Stimulated activated CD4-positive, alpha-beta T cell treated with anti-CD3 and anti-CD28 coated beads, Interleukin-2, amount 100 ng/mL, for 24 hours (primary cell): ENCODE measurements around the gene CD80.
"Not testable (repeated sequence)": the region's sequence is repeated elsewhere in the genome, so short reads cannot be mapped to it uniquely, and the experiment has no call there.

ENCODE experiments used
- DNase-seq, 2 donors: peaks; one replicate each; pipeline ENCODE4 v3.0.0-alpha.2; 2020

Gene CD80

DNA sequence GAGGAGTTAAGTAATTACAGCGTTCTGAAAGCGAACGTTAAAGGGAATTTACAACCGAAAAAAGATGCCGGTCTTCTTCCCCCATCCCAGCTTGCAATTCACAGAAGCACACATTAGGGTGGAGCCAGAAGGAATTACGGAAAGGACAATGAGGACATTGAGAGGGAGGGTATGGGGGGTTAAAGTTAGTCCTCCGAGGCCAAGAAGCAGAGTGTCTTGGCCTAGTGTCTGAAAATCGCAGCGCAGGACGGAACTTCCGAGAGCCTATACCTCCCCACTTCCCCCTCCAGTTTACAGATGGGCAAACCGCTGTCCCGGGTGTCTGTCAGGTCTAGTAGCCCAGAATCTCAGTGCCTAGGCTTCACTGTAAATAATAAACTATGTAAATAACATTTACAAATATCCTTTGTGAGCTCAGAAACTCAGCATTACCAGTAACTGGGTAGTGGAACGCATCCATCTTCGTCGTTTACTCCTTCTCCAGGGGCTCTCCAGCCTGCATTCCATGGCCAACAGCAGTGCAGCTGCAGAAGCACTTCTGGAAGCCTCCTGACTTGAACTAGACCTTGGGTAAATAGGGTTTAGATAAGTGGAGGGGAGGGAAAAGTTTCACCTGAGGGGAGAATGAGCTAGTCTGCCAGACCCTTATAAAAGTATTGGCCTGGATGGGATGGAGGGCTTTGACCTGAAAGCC lies 20.8 kb upstream of the CD80 start:
- DNase-seq = peak in 1 of 2 donors; percentile 11

DNA sequence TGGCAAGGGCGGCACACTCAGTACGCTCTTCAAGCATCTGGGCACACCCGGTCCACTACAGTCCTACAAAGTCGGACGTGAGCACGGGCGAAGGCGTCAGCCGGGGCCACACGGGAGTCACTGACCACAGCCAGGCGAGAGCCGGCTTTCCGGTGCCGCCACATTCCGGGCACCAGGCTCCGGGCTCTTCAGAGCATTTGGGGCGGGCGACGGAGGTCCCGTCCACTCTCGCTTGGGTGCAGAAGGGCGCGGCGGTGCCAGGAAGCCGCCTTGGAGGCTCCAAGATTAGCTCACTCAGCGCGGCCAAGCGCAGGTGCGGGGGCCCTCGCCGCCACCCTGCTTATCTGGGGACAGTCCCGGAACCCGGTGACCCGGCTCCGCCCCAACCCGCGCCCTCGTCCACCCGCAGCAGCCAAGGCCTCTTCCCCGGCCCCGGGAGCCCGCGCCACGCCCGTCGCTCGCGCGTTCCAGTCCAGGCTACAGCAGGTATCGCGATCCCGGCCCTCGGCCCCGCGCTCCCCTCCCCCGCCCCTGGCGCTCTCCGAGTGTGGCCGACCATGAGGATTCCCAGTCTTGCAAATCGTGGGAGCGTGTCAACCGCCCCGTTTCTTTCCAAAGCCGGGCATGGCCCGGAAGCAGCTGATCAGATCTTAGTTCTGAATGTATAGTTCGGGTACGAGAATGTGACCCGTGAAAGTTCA lies 20.1 kb upstream of the CD80 start, which contains the start of gene ADPRH:
Gene ADPRH, plus strand, starts transcription at position 127 of the 701 bp plus-strand sequence. CDS start 2,678 bp downstream, outside the sequence.
- peak; percentile 58 to 71 for DNase-seq

DNA sequence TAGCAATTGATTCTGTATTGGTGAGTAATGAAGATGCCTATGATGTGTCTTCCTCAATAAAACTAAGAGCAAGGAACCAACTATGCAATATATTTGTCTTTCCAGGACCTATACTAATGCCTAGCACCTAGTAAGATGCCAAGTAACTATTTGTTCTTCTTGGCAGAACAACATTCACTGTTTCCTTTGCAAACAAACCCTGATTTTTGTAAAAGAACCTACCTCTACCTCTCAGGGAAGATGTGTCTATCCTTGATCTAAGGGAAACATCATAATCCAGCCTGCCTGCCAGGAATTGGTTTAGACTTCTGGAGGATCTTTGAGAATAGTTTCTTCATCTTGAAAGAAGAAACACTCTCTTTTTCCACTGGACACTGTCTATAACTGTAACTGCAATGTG lies 16.1 kb upstream of the CD80 start:
- DNase-seq = no peak

DNA sequence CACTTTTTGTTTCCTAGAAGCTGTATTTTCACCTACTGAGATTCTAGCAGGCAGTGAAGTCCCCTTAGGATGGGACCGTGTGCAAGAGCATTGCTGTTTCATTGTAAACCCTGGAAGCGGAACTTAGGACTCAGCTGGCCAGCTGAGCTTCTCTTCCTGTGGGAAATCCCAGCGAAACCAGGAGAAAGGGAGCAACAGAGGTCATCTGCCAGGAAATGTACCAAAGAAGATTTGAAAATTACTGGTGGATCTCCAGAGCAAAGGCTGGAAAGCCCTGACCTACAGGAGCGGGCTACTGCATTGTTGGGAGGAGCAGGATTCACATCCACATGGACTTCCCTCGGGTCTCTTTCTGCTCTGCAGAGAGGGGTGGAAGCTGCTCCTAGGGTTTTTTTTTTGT lies 12.3 kb upstream of the CD80 start:
- DNase-seq = no peak

DNA sequence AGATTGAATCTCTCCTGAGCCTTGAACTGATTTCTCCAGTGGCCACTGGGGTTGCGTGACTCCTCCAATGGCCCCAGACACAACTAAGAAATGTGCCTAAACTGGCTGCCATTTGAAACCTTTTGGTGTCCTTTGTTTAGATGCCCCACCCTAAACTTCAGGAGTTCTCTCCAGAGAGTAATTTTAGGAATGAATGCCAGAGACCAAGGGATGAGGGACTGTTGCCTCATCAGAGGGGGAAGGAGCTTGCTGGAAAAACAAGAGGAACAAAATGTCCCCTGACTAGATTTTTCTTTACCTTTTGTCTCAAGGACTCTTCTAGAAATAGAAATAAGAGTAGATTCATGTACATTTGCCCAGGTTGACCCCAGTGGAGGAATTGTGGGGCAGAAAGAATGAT lies 11.8 kb upstream of the CD80 start:
- DNase-seq = no peak

DNA sequence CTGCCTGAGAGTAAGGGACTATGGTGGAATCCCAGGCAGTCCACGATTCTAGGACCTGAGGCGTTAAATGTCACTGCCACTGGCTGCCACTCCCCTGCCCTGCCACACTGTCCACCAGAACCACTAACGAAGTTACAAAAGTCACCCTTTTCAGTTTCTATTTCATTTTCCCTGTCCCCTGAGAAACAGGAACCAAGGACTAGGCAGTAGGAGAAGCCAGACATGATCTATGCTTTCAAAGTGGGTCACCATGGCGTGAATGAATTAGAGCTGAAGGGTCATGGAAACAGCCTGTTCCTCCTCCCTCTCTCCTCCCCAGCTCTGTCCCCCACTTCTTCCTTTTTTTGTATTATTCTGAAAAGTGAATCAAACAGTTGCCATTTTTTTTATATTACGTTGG lies 10.8 kb upstream of the CD80 start:
- DNase-seq = no peak

DNA sequence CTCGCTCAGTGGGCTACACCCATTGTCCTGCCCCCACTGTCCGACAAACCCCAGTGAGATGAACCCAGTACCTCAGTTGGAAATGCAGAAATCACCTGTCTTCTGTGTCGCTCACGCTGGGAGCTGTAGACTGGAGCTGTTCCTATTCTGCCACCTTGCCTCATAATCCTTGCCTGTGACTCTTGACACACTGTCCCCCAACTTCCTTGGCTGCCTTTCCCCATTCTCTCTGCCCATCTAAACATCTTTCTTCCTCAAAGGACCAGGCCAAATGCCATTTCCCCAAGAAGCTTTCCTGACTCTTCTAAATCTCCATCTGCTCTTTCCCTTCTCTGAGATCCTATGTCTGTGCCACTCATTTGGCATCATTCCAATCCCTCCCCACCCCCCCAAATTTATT lies 9.7 kb upstream of the CD80 start:
- DNase-seq = no peak

DNA sequence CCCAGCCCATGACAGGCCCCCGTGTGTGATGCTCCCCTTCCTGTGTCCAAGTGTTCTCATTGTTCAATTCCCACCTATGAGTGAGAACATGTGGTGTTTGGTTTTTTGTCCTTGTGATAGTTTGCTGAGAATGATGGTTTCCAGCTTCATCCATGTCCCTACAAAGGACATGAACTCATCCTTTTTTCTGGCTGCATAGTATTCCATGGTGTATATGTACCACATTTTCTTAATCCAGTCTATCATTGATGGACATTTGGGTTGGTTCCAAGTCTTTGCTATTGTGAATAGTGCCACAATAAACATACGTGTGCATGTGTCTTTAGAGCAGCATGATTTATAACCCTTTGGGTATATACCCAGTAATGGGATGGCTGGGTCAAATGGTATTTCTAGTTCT lies 3.9 kb upstream of the CD80 start:
- not testable (repeated sequence) for DNase-seq

DNA sequence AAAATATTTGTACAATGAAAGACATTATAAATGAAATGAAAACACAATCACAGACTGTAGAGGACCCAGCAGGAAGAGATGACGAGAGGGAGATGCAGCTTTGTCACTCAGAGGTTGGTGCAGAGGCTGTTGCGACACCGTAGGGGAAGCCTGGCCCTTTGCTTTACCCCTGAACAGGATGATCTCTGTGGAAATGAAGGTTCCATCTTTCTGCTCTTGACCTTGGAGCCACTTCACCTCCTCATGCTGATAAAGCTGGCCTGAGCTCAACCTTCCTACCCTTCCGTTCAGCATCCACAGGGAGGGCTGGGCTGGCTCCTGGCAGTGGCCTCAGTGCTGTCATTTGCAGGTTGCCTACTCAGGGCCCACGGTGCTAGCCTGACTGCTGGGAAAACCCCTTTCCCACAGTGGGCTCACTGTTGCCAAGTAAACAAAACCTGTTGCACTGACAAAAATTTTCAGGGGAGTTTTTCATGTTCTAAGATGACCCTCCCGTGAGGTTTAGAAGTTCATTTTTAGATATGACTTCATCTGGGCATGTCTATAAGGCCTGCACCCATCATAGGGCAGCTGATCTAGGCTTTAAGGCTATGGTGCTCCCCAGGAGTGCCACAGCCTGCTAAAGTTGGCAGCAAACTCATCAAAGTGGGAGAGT lies 3.0 kb upstream of the CD80 start:
- DNase-seq = peak; percentile 21 to 43

DNA sequence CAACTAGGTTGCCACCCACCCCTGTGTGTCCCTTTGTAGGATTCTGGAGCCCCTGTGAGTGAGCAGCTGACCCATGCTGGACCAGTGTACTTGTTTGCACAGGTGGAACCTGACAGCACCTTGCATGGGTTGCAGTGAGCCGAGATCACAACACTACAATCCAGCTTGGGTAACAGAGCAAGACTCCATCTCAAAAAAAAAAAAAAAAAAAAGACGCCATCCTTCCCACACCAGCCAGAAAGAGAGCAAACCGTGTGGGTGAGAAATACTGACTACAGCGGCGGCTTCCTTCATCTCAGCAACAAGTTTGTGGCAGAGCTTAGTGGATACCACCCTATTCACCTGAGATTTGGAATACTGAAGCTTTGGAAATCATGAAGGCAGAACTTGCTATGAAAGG lies 746 bp upstream of the CD80 start:
- DNase-seq = no peak

DNA sequence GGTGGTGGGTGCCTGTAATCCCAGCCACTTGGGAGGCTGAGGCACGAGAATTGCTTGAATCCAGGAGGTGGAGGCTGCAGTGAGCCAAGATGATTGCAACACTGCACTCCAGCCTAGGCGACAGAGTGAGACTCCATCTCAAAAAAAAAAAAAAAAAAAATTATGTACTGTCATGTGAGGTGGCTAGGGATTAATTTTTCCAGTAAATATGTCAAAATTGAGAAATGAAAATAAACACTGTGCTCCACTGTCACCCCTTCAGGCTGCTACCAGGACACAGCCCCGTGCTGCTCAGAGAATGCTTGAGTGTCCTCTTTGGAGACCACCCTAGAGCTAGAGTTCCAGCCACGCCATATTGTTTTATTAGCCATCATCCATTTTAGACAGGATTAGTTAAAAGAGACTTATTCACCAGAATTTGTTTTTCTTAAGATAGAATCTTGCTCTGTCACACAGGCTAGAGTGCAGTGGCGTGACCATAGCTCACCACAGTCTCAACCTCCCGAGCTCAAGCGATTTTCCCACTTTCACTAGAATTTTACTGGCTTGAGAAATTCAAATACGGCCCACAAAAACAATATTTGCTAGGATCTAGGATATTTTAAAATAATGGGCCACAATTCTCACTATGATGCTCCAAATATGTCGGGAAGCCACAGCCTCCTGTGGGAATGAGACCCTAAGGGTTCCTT lies 642 bp downstream of the CD80 start:
- DNase-seq = no peak

DNA sequence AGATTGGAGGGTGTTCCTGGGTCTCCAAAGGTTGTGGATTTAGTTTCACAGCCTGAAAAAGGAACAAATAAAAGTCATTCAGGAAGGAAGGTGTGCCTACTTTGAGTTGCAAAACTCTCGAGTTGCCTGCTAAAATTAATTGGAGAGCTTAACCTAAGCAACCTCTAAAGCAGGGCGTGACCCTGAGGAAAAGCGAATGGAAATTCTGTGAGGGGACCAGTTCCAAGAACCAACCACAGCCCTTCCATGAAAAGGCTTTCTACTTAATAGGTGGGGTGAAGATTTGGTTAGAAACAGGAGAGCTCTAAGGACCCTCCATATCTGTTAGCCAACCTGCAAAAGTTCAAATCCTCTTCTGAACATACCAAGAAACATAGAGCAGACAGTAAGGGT lies 1.5 kb downstream of the CD80 start:
- DNase-seq = no peak

DNA sequence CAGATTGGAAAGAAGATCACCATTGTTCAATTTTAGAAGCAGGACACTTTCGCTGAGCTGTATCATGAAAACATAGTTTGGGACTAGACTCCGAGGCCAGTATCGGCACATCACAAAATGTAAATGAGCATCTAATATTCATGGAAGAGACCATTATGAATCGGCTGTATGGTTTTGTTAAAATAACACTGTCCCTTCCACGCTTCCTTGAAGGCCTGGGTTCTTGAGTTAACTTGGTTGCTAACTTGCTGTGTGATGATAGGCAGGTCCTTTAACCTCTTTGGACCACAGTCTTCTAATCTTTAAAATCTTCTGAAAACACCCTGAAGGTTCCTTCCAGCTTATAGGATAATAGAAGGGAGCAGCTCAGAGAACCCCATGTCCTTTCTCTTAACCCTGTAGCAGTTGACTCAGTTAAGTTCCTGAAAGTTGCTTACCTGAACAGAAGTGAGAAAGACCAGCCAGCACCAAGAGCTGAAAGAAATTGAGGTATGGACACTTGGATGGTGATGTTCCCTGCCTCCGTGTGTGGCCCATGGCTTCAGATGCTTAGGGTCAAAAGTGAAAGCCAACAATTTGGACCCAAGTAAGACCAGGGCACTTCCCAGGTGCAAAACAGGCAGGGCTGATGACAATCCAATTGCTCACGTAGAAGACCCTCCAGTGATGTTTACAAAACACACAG lies 2.1 kb downstream of the CD80 start:
- DNase-seq = no peak

DNA sequence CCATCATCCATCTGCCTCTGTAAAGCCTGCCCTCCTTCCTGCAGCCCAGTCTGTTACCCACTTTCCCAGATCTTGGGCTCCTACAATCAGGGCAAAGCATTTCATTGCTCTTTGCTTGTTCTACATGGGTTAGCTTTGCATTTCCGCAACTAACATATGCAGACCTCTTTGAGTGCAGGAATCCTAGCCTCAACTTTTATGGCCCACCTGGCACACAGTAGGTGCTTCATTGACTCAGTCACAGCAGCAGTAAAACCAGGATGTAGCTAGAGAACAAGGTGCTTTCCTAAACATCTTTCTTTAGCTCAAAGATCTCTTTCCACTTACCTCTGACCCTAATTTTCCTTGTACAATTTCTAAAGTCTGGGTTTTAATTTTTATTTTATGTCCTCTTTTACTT lies 3.5 kb downstream of the CD80 start:
- DNase-seq = no peak

DNA sequence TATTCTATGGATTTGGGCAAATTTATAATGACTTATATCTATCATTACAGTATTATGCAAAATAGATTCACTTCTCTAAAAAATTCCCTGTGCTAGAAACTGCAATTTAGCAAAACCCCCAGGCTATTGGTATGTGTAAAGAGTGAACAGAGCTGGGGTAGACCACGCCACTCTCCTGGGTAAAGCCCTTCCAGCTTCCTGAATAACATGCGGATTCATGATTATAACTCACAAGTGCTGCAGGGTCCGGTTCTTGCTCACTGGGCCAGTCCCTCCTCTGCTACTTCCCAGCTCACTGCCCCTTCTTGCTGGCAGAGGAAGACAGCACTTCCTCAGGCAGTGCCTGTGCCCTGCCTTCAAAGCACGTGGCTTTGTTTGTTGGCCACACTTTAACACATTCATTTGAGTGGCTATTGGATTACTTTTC lies 4.1 kb downstream of the CD80 start:
- DNase-seq = no peak

DNA sequence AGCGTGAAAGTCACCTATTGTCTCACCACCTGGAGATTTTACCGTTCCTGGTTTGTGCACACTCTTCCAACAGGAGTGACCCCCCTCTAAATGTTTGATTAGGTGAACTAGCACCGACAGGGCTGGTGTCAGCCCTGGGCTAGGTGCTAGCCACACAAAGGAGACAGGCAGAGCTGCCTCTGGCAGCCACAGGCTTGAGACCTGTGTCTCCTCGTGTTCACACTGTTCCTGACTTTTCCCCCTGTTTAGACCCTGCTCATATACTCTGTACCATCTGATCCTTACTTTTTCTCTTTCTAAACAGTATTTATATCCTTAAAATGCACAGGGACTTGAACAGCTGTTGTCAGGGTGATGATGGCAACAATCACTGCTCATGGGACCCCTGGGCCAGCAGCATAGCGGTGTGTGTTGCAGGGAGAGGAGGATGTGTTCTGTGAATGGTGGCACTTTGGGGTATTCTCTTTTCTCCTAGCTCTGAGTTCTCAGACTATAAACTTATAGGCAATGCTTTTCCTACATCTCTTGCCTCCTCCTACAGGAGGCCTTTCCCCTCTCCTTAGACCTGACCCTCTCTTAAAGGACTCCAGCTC lies 5.5 kb downstream of the CD80 start:
- no peak for DNase-seq

DNA sequence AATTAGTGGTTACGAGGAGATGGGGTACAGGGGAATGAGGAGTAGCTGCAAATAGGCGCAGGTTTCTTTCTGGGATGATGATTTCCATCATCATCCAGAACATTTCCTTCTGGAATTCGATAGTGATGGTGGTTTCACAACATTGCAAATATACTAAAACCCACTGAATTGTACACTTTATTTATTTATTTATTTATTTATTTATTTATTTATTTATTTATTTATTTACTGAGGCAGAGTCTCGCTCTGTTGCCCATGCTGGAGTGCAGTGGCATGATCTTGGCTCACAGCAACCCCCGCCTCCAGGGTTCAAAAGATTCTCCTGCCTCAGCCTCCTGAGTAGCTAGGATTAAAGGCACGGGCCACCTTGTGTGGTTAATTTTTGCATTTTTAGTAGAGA lies 6.5 kb downstream of the CD80 start:
- DNase-seq = not testable (repeated sequence)

DNA sequence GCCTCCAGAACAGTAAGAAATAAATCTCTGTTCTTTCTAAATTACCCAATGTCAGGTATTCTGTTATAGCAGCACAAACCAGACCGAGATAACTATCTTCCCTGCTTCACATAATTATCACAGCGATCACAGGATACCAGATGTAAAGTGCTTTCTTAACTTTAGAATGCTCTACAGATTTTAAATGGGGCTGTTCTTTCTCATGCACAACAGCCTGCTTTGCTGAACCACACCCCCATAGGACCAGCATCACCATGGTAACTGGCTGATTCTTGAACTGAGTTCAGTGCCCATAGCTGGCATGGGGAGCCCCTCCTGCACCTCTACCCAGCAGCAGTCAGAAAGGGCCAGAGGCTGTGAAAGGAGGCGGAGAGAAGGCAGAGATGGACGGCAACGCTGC lies 7.8 kb downstream of the CD80 start:
- DNase-seq = no peak

DNA sequence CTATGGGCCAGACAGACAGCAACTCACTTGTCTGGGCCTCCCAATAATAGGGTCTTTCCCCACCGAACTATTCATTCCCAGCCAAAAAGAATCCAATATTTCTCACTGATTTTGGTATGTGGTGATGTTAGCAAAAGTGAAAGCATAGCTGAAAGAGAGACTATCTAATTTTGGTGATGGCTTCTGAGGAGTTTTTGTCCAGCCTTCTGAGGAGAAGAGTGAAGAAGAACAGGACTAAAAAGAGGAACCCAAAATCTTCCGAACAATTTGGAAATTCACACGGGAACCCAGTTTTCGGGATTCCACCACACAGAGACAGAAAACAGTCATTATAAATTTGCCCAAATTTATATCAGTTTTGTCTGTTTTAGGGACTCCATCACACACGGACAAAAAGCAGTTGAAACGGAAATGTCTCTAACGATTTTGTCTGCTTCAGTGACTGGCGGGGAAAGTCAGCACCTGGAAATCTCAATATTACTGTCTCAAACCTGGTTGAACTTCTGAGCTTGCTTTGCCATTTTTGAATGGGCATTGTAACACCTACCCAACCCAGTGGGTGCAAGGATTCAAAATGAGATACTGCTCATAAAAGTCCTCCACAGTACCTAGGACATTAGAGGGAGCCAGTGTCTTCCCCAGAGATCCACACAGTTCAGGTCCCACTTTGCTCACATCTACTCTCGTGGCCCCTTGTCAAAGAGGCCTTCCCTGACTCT lies 9.1 kb downstream of the CD80 start:
- no peak for DNase-seq

DNA sequence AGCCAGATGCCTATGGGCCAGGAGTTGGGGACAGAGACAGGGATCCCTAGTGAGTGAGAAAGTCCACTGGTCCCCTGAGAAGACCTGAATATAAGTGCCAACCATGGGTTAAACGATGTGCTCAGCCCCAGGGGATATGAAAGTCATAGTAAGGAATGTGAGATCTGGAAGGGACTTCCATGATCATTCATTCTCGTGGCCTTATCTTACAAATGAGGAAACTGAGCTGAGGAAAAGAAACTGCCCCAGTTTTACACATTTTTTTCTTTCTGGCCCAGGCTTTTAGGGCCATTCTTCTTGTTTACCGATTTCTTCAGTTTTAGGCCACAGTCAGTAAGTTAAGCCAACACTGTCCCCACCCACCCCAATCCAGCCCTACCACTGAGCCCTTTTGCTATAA lies 11.1 kb downstream of the CD80 start:
- no peak for DNase-seq

DNA sequence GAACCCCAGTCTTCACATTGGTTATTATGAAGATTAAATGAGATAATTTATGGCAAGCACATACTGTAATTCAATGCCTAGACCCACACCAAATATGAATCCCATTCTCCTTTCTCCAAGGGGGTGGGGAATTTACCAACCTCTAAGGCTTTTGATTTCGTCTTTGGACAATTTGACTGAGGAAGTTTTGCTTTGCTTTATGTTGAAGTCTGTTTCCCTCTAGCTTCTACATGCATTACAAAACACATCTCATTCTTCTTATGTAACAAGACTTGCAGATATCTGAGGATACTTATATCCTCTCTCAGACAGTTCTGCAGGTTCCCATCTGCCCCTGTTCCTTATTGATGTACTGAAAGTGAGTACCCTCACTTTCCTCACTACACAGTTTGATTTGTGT lies 12.2 kb downstream of the CD80 start:
- DNase-seq = no peak

DNA sequence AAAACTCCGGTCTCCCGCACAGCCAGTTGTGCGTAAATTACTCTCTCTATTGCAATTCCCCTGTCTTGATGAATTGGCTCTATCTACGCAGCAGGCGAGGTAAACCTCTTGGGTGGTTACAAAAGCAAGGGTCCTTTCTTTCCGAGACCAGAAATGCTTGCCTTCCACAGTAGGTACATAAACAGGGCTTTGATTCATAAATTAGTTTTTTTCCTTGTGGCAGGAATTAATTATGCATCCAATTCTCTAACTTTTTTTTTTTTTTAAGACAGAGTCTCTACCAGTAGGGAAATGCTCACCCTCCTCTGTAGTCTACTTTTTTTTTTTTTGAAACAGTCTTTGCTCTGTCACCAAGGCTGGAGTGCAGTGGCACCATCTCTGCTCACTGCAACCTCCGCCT lies 16.3 kb downstream of the CD80 start:
- DNase-seq = no peak
